Umbilical cord (tissue), 2 donors: ENCODE measurements around the gene CCDC85C. TPM values are rescaled to one million over a fixed set of nuclear protein-coding genes. Genes with fewer than 3 reads are reported as not detected.
A peak's percentile ranks its signal among the peaks of the same experiment; 100 is the strongest.

Experiments
- DNase-seq: peaks from one replicate; pipeline ENCODE4 v3.0.0-alpha.2; 2015; ENCODE audit warnings: low spot score
- total RNA-seq: library from RNA; depleted of rRNA; stranded (reverse); fragments of >200 nt; gene quantifications from one replicate; pipeline ENCODE4 v1.2.3, GENCODE V29; 2014; ENCODE audit warnings: low replicate concordance; ENCODE audit not compliant: insufficient read depth

CCDC85C gene
- total RNA-seq, 1 donor from 2014 or later = 7.5 TPM

DNA sequence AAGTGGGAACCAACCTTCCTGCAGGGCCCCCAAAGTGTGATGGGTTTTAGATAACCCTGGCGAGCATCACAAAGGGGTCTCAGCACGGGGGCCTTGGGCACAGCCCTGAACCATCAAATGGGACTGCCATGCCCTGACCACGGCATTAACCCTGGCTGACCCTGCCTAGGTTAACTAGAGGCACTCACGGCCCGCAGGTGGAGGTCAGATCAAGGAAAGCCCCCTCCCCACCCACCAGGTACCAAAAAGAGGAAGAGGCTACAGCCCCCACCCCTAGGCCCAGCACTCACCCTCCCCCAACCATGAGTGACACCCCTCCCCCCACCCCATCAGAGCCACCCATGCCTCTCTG, 80.3 kb downstream of the CCDC85C start:
- no peak for DNase-seq

DNA sequence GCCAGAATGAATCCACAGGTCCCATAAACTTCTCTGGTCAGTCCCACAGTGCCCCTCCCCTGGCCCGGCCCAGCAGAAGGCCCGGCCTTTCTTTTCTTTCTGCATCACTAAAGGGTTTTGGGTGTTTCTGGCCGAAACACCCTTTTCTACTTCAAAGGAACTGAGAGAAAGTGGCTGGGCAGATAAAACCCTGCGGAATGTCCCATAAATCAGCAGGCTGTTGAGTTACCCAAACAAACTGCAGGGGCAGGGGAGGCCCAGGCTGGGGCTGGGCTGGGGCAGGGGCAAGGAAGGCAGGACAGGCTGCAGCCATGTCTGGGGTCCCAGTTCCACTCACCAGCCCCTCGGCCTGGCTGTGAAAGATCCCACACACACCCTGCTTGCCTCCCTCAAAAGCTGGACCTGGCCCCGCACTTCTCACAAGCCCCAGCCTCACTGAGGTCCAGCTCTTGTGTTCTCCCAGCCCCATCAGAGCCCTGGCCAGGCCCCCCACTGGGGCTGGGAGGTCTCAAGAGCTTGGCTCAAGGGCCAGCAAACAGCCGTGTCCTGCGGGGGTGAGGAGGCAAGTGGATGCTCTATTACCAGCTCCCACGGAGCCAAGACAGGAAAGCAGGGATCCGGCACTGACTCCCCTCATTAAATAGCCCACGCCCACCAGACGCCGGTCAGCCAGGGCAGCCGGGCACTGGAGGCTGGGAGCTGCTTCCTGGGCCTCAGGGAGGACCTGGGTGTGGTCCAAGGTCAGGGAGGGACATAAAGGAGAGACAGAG, 80.9 kb downstream of the CCDC85C start:
- peak; percentile 95 for DNase-seq

DNA sequence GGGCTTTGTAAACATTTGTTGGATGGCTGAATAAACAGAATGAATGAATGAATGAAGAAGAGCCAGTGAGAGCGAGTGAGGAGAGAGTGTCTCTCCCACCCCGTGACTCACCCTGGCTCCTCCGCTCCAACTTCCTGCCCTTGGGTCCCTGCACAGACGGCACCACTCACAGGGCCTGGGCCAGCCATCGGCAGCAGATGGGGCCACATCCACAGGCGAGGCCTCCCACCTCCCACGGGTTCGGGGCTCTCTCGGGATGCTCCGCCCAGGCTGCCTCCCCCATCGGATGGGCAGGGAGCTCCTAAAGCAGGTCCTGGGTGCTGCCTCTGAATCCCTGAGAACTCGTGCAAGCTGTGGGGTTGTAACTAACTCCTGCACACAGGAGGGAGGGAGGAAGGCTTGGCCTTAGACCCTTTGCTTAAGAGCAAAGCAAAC, 81.5 kb downstream of the CCDC85C start:
- DNase-seq = peak; percentile 70

DNA sequence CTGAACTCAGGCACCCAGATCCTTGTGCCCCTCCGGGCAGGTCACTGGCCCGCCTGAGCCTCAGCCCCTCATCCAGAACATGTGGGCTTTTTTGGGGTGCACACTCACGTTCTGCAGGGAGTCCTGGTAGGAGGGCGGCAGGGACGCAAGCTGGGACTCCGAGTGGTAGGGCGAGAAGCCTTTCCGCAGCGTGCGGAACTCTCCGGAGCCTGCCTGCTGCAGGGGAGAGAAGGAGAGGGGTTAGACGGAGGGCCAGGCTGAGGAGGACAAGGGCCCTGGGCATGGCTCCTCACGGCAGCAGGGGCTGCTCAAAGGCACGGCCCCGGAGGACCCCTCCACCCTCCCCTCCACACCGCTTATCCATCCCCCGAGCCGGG, 82.0 kb downstream of the CCDC85C start:
- no peak for DNase-seq

DNA sequence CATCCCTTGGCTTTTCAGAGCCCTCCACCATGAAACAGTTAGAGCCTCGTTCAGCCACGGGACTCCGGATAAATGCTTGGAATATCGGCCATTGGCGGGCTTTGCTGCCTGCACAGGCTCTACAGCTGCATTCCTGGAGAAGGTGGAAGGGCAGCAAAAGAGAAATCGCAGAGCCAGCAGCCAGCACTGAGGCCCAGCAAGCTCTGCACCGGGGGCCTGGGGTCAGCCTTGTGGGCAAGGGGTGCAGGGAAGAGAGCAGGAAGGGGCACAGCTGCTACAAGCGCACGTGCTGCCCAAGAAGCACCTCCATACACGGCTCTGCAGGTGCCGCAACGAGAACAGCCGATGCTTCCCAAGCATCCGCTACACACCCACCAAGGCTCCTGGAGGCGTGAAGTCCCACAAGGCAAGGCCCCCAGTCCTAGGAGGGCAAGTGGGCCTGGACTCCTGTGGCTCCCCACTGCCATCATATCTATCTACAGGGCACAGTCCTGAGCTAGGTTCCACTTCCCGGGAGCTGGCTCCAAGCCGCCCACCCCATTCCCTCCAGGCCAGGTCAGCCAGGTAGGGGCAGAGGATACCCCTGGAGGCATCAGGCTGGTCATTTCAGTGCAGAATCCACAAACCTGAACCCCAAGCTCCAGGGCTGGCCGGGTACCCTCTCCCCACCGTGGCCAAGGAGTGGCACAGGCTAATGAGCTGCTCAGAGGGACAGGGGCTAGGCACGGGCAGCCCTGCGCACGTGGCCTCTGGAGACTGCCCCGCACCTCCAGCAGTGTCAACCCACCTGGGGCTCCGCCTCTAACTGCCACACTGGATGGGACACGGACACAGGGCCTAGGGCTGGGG, 82.6 kb downstream of the CCDC85C start:
- no peak for DNase-seq

DNA sequence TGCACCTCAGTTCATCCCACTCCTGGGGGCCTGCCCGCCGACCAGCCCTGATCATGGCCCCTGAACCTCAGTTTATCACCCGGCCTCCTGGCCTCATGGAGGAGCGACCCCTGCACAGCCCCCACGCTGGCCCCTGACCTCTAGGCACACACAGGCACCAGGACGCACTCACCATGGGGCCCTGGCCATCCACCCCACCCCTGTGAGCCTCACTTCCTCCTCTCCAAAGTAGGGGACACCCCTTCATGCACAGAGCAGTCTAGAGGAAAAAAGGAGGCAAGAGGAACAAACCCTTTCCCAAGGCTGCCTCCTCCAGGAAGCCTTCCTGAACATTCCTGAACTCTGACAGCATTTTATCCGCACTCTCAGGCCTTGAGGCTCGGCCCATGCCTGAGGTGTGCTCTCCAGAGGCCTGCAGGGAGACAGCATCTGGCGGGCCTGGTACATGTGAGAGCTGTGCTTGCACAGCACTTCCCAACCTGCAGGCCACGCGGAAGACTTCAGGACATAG, 83.4 kb downstream of the CCDC85C start:
- no peak for DNase-seq

DNA sequence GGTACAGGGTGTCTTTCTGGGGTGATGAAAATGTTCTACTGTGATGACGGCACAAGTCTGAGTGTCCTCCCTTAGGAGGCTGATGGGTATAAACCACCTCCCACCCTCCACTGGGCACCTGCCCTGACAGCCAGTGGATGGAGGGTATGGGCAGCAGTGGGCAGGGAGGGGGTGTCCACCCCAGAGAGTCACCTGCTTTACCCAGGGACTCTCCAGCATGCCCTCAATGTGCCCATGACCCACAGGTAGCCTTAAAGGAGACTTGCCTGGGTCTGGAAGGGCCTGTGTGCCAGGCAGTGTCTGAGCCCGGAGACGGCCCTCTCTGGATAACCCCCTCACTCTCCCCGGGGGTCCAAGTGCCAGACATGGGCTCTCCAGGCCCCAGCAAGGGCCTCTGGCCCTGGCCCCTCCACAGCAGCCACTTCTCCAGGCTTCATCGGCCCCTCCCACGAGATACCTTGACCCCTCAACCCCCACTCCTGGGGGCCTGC, 84.0 kb downstream of the CCDC85C start:
- DNase-seq = no peak

DNA sequence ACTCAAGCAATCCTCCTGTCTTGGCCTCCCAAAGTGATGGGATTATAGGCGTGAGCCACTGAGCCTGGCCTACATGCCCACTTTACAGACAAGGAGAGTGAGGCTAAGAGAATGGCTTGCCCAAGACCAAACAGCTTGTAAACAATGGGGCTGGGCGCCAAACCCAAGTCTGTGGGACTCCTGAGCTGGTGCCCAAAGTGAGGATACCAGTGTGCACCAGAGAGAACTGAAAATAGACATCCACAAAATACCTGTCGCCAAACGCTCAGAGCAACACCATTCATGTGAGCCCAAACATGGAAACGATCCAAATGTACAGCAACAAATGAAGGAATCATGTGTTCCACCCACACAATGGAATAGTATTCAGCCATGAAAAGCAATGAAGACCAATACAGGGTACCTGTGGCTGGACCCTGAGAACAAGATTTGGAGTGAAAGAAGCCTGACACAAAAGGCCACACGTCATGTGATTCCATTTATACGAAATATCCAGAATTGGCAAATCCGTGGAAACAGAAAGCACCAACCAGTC, 84.6 kb downstream of the CCDC85C start:
- DNase-seq = no peak

DNA sequence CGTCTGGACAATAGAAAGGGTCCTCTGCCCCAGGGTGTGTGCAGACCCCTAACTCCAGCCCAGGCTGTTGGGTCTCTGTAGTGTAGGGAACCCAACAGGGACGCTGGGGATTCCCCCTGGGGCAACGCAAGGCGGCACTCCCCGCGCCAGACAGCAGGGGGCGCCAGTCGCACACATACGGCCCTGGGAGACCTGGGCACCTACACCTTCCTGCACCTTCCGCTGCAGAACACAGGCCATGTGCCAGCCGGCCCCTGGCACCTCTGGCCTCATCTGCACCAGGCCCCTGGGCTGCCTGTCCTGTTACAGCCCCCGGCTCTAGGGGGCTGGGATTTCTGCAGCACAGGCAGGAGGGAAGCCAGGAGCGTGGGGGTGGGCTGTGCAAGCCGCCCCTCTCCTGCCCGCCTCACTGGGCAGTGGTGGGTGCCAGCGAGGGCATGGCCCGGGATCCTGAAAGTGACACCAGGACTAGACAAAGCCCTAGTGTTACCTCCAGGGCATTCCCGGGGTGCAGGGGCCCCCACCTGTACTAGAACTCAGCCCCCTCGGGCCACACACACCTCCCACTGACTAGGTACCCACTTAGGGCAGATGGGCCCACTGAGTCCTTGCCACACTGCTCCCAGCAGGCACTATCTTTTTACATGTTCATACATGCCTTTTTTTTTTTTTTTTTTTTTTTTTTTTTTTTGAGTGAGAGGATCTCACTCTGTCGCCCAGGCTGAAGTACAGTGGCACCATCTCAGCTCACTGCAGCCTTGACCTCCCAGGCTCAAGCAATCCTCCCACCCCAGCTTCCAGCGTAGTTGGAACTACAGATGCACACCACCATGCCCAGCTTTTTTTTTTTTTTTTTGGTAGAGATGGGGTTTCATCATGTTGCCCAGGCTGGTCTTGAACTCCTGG, 85.3 kb downstream of the CCDC85C start:
- no peak for DNase-seq

DNA sequence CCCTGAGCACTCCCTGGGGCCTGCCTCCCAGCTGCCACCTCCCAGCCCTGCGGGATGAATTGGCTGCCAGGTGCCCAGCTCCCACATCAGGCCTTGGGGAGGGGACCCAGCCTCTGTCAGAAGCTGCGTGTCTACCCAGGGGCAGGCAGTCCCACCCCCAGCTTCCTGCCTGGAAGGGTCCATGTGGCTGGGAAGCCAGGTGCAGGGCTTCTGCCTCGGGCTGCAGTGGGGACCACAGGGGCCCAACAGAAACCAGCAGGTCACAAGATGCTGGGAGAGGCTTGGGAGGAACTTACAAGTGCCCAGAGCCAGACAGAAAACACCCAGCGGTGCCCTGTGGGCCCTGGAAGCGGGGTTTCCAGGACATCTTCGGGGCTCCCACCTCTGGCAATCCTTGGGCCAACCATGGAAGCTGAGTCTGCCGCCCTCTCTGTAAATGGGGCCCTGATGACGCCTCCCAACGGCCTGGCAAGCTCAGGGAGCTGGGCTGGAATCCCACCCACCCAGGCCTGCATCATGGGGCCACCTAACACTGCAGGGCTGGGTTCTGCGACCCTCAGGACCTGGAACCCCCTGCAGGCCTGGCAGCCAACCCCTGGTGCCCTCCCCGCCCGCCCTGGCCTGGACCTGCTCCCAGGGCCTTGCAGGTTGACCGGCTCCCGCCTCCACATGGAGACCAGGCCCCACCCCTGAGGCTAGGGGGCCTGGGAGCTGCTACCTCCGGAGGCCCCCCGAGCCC, 86.2 kb downstream of the CCDC85C start:
- DNase-seq = no peak

DNA sequence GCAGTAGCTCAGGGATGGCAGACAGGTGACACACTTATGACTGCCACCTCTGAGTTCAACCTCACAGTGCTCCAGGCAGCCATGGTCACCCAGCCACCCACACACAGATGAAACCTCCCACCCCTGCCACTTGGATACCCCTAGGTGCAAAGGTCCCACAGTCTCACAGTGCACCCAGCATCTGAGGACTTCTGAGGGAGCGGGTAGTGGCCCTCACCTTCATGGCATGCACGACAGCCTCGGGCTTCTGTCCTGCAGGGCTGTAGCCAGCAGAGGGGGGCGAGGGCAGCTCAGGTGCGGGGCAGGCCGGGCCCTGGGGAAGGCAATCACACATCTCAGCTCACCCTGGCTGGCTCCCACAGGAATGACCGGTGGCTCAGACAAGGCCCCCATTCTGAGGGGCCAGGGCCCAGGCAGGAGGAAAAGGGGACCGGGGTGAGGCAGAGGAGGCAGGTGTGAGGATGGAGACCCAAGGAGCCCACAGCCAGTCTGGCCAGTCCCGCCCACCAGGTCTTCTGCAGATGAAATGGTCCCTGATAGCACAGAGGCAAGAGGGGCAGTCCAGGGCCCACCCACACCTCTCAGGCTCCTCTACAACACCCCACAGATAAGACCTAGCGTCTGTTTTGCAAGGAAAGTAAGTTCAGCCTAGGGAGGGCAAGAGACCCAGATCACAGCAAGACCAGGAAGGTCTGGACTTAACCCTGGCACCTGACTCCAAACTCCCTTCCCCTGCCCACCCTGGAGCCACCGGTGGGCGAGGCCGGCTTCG, 87.0 kb downstream of the CCDC85C start:
- DNase-seq = no peak

DNA sequence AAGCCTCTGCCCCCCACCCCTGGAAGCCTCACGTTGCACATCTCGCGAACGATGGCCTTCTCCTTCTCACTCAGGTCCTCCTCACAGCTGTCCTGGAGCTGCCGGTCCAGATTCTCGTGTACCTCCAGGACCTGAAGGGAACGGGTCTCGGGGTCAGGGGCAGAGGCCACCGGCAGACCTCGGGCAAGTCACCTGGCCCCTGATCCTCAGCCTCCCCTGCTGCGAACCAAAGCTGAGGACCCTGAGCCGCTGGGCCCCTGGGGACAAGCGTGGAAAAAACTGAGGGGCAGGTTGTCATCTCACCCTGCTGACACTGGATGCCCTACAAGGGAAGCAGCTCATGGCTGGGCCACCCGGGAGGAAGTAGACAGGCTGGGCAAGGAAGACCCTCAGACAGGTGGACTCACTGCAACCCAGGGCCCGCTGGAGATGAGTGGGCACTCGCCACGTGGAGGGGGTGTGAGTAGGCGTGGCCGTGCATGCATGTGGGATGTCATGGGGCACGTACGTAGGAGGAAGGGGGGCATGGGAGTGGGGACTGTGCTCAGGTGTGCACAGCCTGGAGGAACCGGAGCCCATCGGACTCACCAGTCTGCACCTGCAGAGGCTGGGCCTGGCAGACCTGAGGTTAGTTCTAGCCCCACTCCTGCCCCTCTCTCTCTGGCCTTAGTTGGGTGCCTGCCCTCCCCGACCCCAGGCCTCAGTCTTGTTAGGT, 87.7 kb downstream of the CCDC85C start:
- DNase-seq = no peak

DNA sequence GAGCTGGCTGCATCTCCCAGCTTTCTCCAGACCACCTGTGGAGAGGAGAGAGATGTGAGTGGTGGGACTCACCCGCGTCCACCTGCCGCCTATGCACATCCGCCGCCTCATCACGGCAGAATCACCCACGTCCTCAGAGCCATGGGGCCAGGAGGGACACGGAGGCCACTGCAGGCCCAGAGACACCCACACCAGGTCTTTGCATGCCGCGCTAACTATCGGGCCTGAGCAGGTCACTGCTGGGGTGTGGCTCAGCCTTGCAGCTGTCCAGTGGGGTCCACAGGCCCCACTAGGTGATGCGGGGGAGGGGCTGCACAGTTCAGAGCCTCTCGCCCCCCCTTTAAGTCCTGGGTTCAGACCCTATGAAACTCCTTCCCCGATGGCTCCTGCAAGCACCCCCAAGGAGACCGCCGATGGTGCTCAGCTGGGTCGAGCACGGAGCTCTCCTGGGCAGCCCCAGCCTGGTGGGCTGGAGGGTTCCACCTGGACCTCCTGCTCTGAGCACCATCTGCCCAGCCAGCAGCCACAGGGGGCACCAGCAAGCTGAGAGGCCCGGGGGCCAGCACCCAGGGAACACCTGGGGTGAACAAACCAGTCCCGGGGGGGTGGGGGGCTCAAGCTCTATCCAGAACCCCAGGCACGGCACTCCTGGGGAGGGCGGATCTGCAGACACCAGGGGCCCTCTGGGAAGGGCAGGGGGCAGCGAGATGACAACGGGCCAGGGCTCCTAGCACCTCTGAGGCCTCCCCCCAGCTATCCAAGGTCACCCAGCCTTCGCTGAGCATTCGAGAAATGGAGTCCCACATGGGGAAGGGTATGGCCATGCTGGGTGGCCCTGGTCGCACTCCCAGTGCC, 88.5 kb downstream of the CCDC85C start:
- no peak for DNase-seq

DNA sequence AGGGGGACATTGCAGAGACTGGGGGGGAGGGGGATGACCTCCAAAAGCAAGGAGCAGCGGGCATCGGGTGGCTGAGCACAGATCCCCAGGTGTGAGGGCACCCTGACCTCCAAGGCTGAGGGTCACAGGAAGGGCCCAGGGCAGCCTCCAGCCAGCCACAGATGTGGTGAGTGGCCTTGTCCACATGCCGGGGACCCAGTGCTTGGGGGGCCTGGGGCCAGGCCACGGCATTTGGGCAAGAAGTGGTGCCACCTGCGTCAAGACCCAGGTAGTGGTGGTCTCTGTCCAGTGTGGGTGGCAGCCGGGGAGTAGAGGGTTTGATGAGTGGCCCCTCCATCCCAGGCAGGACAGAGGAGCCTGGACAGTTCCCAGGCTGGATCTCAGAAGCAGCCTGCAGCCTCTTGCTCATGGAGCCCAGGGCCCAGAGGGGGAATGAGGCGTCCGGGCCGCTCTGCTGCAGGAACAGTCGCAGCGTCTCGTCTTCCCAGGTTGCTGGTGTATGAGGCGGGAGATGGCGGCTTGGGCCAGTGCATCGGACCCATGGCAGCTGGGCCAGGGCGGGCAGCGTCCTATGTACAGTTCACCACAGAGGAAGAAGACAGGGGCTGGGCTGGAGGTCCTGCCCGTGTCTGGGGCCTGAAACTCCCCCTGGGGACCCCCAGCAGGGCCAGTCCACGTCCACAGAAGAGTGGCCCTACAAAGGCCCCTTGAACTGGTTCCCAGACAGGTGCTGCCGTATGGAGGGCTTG, 89.3 kb downstream of the CCDC85C start:
- no peak for DNase-seq

DNA sequence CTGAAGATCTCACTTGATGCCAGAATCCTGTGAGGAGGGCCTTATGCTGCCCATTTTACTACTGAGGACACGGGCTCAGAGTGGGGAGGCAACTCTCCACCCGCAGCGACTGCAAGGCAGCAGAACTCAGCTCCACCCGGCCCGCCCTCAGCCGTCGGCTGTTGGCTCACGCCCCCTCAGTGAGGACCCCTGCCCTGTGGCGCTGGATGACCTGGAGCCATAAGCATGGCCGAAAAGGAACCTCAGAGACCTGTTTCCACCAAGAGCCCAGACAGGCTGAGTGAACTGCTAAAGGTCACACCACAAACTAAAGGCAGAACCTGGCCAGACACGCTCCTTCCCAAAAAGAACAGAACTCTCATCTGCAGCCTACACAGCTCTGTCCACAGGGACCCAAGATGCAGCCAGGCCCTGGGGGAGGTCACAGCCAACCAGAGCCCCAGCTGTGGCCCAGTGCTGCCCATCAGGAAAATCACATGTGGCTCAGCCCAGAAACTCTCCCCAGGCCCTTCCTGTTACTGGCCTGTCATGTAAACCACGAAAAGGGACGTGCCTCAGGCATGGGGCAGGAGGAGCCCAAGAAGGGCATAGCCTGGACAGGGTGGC, 90.0 kb downstream of the CCDC85C start:
- DNase-seq = no peak

DNA sequence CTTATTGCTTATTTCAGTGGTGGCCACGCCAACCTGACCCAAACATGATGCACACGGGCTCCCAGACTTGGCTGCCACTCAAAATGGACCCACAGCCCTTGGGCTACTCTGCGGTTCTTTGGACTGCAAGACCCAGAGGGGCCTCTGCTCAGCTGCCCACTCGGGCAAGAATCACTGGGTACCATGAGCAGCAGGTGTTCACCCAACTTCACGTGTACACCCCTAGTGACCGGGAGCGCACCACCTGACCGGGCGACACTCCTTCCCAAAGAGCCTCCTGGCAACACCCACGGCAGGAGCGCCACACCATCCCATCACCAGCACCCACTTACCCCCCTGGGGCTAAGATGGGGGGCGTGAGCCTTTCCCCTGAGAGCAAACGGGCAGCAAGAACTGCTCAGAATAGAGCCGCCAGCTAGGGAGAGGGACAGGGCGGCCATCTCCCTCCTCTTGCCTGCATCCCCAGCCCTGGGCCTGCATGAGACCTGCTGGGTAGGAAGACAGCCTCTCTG, 90.8 kb downstream of the CCDC85C start:
- DNase-seq = no peak
